OCI-LY7 (cell line): Measurements from ENCODE around the gene CAMK2N1.

ENCODE experiments used
- EZH2phosphoT487 ChIP-seq: fragments of 200-600 bp; sonication (generic); IDR thresholded peaks from 2 replicates; pipeline ENCODE4 v1.6.1; 2018; ENCODE audit warnings: low read depth, borderline replicate concordance, mild to moderate bottlenecking, mixed run types, antibody characterized with exemption, low read length, moderate library complexity, mixed read lengths
- TF ChIP-seq, protein P1 (sequence below): fragments of 200-600 bp; sonication (generic); conservative IDR thresholded peaks from 2 replicates; pipeline ENCODE4 v1.5.1; 2014; ENCODE audit warnings: mild to moderate bottlenecking, antibody characterized with exemption, low read length, moderate library complexity, mixed read lengths

DNA sequence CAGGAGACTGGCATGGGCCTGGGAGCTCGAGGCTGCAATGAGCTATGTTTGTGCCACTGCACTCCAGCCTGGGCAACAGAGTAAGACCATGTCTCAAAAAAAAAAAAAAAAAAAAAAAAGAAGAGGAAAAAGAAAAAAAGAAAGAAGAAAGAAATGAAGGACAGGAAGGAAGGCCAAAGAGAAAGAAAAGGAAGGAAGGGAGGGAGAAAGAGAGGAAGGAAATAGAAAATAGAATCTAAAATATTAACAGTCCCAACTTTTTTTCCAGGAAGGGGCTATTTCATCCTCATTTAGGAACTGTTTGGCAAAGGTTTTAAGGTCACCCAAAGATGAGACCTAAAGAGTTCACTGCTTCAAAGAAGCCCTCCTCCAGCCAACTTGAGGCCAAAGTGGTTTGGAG, 19.5 kb upstream of the CAMK2N1 start:
- TF ChIP-seq, protein P1, sequence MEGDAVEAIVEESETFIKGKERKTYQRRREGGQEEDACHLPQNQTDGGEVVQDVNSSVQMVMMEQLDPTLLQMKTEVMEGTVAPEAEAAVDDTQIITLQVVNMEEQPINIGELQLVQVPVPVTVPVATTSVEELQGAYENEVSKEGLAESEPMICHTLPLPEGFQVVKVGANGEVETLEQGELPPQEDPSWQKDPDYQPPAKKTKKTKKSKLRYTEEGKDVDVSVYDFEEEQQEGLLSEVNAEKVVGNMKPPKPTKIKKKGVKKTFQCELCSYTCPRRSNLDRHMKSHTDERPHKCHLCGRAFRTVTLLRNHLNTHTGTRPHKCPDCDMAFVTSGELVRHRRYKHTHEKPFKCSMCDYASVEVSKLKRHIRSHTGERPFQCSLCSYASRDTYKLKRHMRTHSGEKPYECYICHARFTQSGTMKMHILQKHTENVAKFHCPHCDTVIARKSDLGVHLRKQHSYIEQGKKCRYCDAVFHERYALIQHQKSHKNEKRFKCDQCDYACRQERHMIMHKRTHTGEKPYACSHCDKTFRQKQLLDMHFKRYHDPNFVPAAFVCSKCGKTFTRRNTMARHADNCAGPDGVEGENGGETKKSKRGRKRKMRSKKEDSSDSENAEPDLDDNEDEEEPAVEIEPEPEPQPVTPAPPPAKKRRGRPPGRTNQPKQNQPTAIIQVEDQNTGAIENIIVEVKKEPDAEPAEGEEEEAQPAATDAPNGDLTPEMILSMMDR, result no peak
- no peak for TF ChIP-seq EZH2phosphoT487
